Stimulated activated naive B cell treated with anti-CD40 and anti-IgM and Interleukin-4, amounts not matched to agents 10 μg/mL and 1 μg/mL and 100 μg/mL, for 72 hours (primary cell): ENCODE data around the gene LACC1.

Experiments
- ATAC-seq, 2 donors: fragments of 150-1000 bp; cut with Tn5 transposase; replicated peaks; 2 replicates each; pipeline ENCODE4 v1.10.0; 2021; ENCODE audit warnings: moderate library complexity in 1 of 2
- DNase-seq: peaks from one replicate; pipeline ENCODE4 v3.0.0; 2021
- H3K27ac Mint-ChIP-seq: one replicate; pipeline ENCODE4 v1.8.0; 2022; ENCODE audit warnings: mild to moderate bottlenecking, mixed read lengths
- H3K27me3 Mint-ChIP-seq, 2 donors: one replicate each; pipeline ENCODE4 v1.8.0; 2022; ENCODE audit warnings: mixed read lengths in 2 of 2
- H3K36me3 Mint-ChIP-seq, 2 donors: one replicate each; pipeline ENCODE4 v1.8.0; 2022; ENCODE audit warnings: mixed read lengths in 2 of 2, mild to moderate bottlenecking in 1 of 2
- H3K4me1 Mint-ChIP-seq, 2 donors: one replicate each; pipeline ENCODE4 v1.8.0; 2022; ENCODE audit warnings: mixed read lengths in 2 of 2, mild to moderate bottlenecking in 1 of 2
- H3K4me3 Mint-ChIP-seq, 2 donors: one replicate each; pipeline ENCODE4 v1.8.0; 2022; ENCODE audit warnings: mild to moderate bottlenecking in 2 of 2, mixed read lengths in 2 of 2, moderate library complexity in 1 of 2
- H3K9me3 Mint-ChIP-seq, 2 donors: one replicate each; pipeline ENCODE4 v1.8.0; 2022; ENCODE audit warnings: mixed read lengths in 2 of 2, mild to moderate bottlenecking in 1 of 2

The LACC1 gene

GRCh38 chr13:43879755-43880181 is at the start of gene LACC1:
Gene LACC1, plus strand, starts transcription at chr13:43879904. Its CDS starts 1,082 bp downstream, at chr13:43880986.
- Mint-ChIP-seq H3K27me3 (no peaks in the 10 kb centered on the region), H3K9me3 (no peaks in the 10 kb centered on the region), H3K27ac (peak within 1 kb of the TSS; percentile 98), H3K4me1 (peaks cover 18 to 33% of the 10 kb centered on the region in 2 donors), H3K4me3 (peak within 1 kb of the TSS; percentile 95), H3K36me3 (peaks cover 0 to 1% of the 10 kb centered on the region in 2 donors)
- DNase-seq (peak; percentile 39), ATAC-seq (peak; percentile 66)

- Mint-ChIP-seq H3K4me3 (no peak overlapping the region), H3K36me3 (no peaks in the 10 kb centered on the region), H3K4me1 (no peaks in the 10 kb centered on the region), H3K27me3 (no peaks in the 10 kb centered on the region), H3K9me3 (no peaks in the 10 kb centered on the region), H3K27ac (no peak overlapping the region)
- ATAC-seq, result no peak
- no peak for DNase-seq
These were observed 49.2 kb upstream of the LACC1 start for GRCh38 chr13:43830497-43830881.

GRCh38 chr13:43831088-43831487 is 48.6 kb upstream of the LACC1 start:
- no peak for ATAC-seq
- Mint-ChIP-seq H3K36me3 (no peaks in the 10 kb centered on the region), H3K27ac (no peak overlapping the region), H3K4me3 (no peak overlapping the region), H3K9me3 (no peaks in the 10 kb centered on the region), H3K27me3 (no peaks in the 10 kb centered on the region), H3K4me1 (no peaks in the 10 kb centered on the region)
- no peak for DNase-seq

- no peaks in the 10 kb centered on the region for H3K4me1 Mint-ChIP-seq
- no peaks in the 10 kb centered on the region for H3K27me3 Mint-ChIP-seq
- H3K36me3 Mint-ChIP-seq, result no peaks in the 10 kb centered on the region
- H3K9me3 Mint-ChIP-seq, result peaks cover under 1% of the 10 kb centered on the region in 2 donors
- DNase-seq, result no peak
- no peak overlapping the region for H3K27ac Mint-ChIP-seq
- no peak overlapping the region for H3K4me3 Mint-ChIP-seq
- no peak for ATAC-seq
These were observed 44.0 kb upstream of the LACC1 start for GRCh38 chr13:43835701-43836100.

GRCh38 chr13:43838909-43839308 is 40.8 kb upstream of the LACC1 start:
- Mint-ChIP-seq H3K36me3 (peaks cover 0 to 4% of the 10 kb centered on the region in 2 donors), H3K27me3 (no peaks in the 10 kb centered on the region), H3K9me3 (peaks cover 3 to 10% of the 10 kb centered on the region in 2 donors), H3K27ac (no peak overlapping the region), H3K4me1 (no peaks in the 10 kb centered on the region), H3K4me3 (no peak overlapping the region)
- no peak for DNase-seq
- ATAC-seq, result no peak

- no peak for ATAC-seq
- H3K36me3 Mint-ChIP-seq, result peaks cover 25 to 27% of the 10 kb centered on the region in 2 donors
These were observed 33.1 kb upstream of the LACC1 start for GRCh38 chr13:43846496-43847158.

GRCh38 chr13:43848001-43848649 is 31.6 kb upstream of the LACC1 start:
- H3K27ac Mint-ChIP-seq, result no peak overlapping the region
- H3K4me3 Mint-ChIP-seq, result no peak overlapping the region
- H3K36me3 Mint-ChIP-seq, result peaks cover 36 to 42% of the 10 kb centered on the region in 2 donors
- H3K27me3 Mint-ChIP-seq, result no peaks in the 10 kb centered on the region
- no peaks in the 10 kb centered on the region for H3K4me1 Mint-ChIP-seq
- peaks cover 28 to 29% of the 10 kb centered on the region in 2 donors for H3K9me3 Mint-ChIP-seq
- ATAC-seq, result no peak
- DNase-seq, result no peak

More at GRCh38 chr13:43846496-43847158, 33.1 kb upstream of the LACC1 start:
- peaks cover 15 to 17% of the 10 kb centered on the region in 2 donors for H3K9me3 Mint-ChIP-seq
- no peaks in the 10 kb centered on the region for H3K27me3 Mint-ChIP-seq
- no peak overlapping the region for H3K27ac Mint-ChIP-seq
- no peak for DNase-seq
- no peak overlapping the region for H3K4me3 Mint-ChIP-seq
- H3K4me1 Mint-ChIP-seq, result no peaks in the 10 kb centered on the region

- H3K27me3 Mint-ChIP-seq, result no peaks in the 10 kb centered on the region
- peaks cover 60 to 65% of the 10 kb centered on the region in 2 donors for H3K36me3 Mint-ChIP-seq
- no peak overlapping the region for H3K4me3 Mint-ChIP-seq
- DNase-seq, result no peak
- ATAC-seq, result no peak
- no peak overlapping the region for H3K27ac Mint-ChIP-seq
- H3K9me3 Mint-ChIP-seq, result peaks cover 49 to 53% of the 10 kb centered on the region in 2 donors
- no peaks in the 10 kb centered on the region for H3K4me1 Mint-ChIP-seq
These were observed 28.8 kb upstream of the LACC1 start for GRCh38 chr13:43850873-43851272.

- Mint-ChIP-seq H3K9me3 (peaks cover 50 to 56% of the 10 kb centered on the region in 2 donors), H3K27ac (no peak overlapping the region), H3K4me1 (no peaks in the 10 kb centered on the region), H3K36me3 (peaks cover 65 to 70% of the 10 kb centered on the region in 2 donors), H3K27me3 (no peaks in the 10 kb centered on the region), H3K4me3 (no peak overlapping the region)
- ATAC-seq (no peak), DNase-seq (no peak)
These were observed 26.7 kb upstream of the LACC1 start for GRCh38 chr13:43852923-43853404.

- ATAC-seq (no peak), DNase-seq (no peak)
- H3K4me3 Mint-ChIP-seq, result no peak overlapping the region
- H3K9me3 Mint-ChIP-seq, result no peaks in the 10 kb centered on the region
- H3K4me1 Mint-ChIP-seq, result no peaks in the 10 kb centered on the region
- peaks cover 3 to 10% of the 10 kb centered on the region in 2 donors for H3K36me3 Mint-ChIP-seq
- H3K27me3 Mint-ChIP-seq, result no peaks in the 10 kb centered on the region
- H3K27ac Mint-ChIP-seq, result no peak overlapping the region
These were observed 17.8 kb upstream of the LACC1 start for GRCh38 chr13:43861863-43862262.

- no peak overlapping the region for H3K27ac Mint-ChIP-seq
- no peak for DNase-seq
- no peaks in the 10 kb centered on the region for H3K4me1 Mint-ChIP-seq
- H3K36me3 Mint-ChIP-seq, result peaks cover 8 to 10% of the 10 kb centered on the region in 2 donors
- no peaks in the 10 kb centered on the region for H3K9me3 Mint-ChIP-seq
- no peak overlapping the region for H3K4me3 Mint-ChIP-seq
- no peaks in the 10 kb centered on the region for H3K27me3 Mint-ChIP-seq
- ATAC-seq, result no peak
These were observed 14.8 kb upstream of the LACC1 start for GRCh38 chr13:43864921-43865320.

GRCh38 chr13:43865892-43866291 is 13.8 kb upstream of the LACC1 start:
- Mint-ChIP-seq H3K36me3 (peaks cover 10 to 11% of the 10 kb centered on the region in 2 donors), H3K4me3 (no peak overlapping the region), H3K4me1 (no peaks in the 10 kb centered on the region), H3K27ac (no peak overlapping the region), H3K9me3 (no peaks in the 10 kb centered on the region), H3K27me3 (no peaks in the 10 kb centered on the region)
- DNase-seq (no peak), ATAC-seq (no peak)

- Mint-ChIP-seq H3K36me3 (peaks cover 0 to 7% of the 10 kb centered on the region in 2 donors), H3K27ac (no peak overlapping the region), H3K4me1 (peaks cover 0 to 2% of the 10 kb centered on the region in 2 donors), H3K9me3 (no peaks in the 10 kb centered on the region), H3K27me3 (no peaks in the 10 kb centered on the region), H3K4me3 (no peak overlapping the region)
- DNase-seq (no peak), ATAC-seq (no peak)
These were observed 7.5 kb upstream of the LACC1 start for GRCh38 chr13:43872181-43872580.

GRCh38 chr13:43874504-43875092 is 5.1 kb upstream of the LACC1 start:
- Mint-ChIP-seq H3K4me1 (peaks cover 14 to 25% of the 10 kb centered on the region in 2 donors), H3K27ac (no peak overlapping the region), H3K36me3 (peaks cover 1 to 3% of the 10 kb centered on the region in 2 donors), H3K4me3 (no peak overlapping the region), H3K9me3 (no peaks in the 10 kb centered on the region), H3K27me3 (no peaks in the 10 kb centered on the region)
- DNase-seq (no peak), ATAC-seq (no peak)
